GM23338 (cell line): Measurements from ENCODE around the gene PHYH. TPM values are rescaled to one million over a fixed set of nuclear protein-coding genes. Genes with fewer than 3 reads are reported as not detected.

ENCODE experiments used
- ATAC-seq: fragments of 200-7000 bp; cut with Tn5 transposase; 3 replicates; pipeline ENCODE4 v1.9.1; 2020
- DNase-seq: peaks from one replicate; pipeline ENCODE4 v3.0.0-alpha.2; 2015; ENCODE audit warnings: low spot score
- H2AFZ ChIP-seq: fragments of 200-600 bp; sonication (generic); 2 replicates; pipeline ENCODE4 v1.8.0; 2016; ENCODE audit warnings: antibody characterized with exemption, mild to moderate bottlenecking, moderate library complexity
- H3F3A ChIP-seq: fragments of 200-600 bp; sonication (generic); replicated peaks from 2 replicates; pipeline ENCODE4 v1.8.0; 2017; ENCODE audit warnings: antibody characterized with exemption, mixed run types, low read depth
- H3K27ac ChIP-seq: fragments of 200-600 bp; sonication (generic); 2 replicates; pipeline ENCODE4 v1.6.1; 2016; ENCODE audit warnings: low read depth
- H3K27me3 ChIP-seq: fragments of 200-600 bp; sonication (generic); 2 replicates; pipeline ENCODE4 v1.8.0; 2016; ENCODE audit warnings: mild to moderate bottlenecking, mixed run types, moderate library complexity; ENCODE audit not compliant: insufficient read depth
- H3K36me3 ChIP-seq: fragments of 200-600 bp; sonication (generic); 2 replicates; pipeline ENCODE4 v1.8.0; 2016; ENCODE audit warnings: mild to moderate bottlenecking; ENCODE audit not compliant: insufficient read depth
- H3K4me1 ChIP-seq: fragments of 200-600 bp; sonication (generic); 2 replicates; pipeline ENCODE4 v1.8.0; 2016; ENCODE audit warnings: mild to moderate bottlenecking, moderate library complexity; ENCODE audit not compliant: insufficient read depth
- H3K4me2 ChIP-seq: fragments of 200-600 bp; sonication (generic); 2 replicates; pipeline ENCODE4 v1.7.1; 2017; ENCODE audit warnings: mixed run types
- H3K4me3 ChIP-seq: fragments of 200-600 bp; sonication (generic); 2 replicates; pipeline ENCODE4 v1.6.1; 2016; ENCODE audit warnings: mixed run types
- H3K79me2 ChIP-seq: fragments of 200-600 bp; sonication (generic); replicated peaks from 2 replicates; pipeline ENCODE4 v1.8.0; 2017; ENCODE audit warnings: mild to moderate bottlenecking; ENCODE audit not compliant: insufficient read depth
- H3K9me2 ChIP-seq: fragments of 200-600 bp; sonication (generic); 2 replicates; pipeline ENCODE4 v1.8.0; 2017; ENCODE audit not compliant: insufficient read depth
- H4K20me1 ChIP-seq: fragments of 200-600 bp; sonication (generic); replicated peaks from 2 replicates; pipeline ENCODE4 v1.8.0; 2017; ENCODE audit warnings: mild to moderate bottlenecking; ENCODE audit not compliant: insufficient read depth
- H3K27ac Mint-ChIP-seq: 2 replicates; pipeline ENCODE4 v1.8.0; 2020; ENCODE audit warnings: inconsistent platforms, mild to moderate bottlenecking, moderate library complexity, mixed read lengths
- H3K27me3 Mint-ChIP-seq: 3 replicates; pipeline ENCODE4 v1.8.0; 2022; ENCODE audit warnings: low read depth, mild to moderate bottlenecking, moderate library complexity, mixed read lengths, inconsistent platforms; ENCODE audit not compliant: insufficient read depth, poor library complexity
- H3K36me3 Mint-ChIP-seq: 3 replicates; pipeline ENCODE4 v1.8.0; 2021; ENCODE audit warnings: low read depth, mild to moderate bottlenecking, inconsistent platforms, moderate library complexity, mixed read lengths
- H3K4me1 Mint-ChIP-seq: 3 replicates; pipeline ENCODE4 v1.8.0; 2020; ENCODE audit warnings: mild to moderate bottlenecking, inconsistent platforms, mixed read lengths
- H3K4me3 Mint-ChIP-seq: 3 replicates; pipeline ENCODE4 v1.8.0; 2021; ENCODE audit warnings: moderate library complexity, mild to moderate bottlenecking, inconsistent platforms, mixed read lengths
- H3K9me3 Mint-ChIP-seq: 3 replicates; pipeline ENCODE4 v1.8.0; 2020; ENCODE audit warnings: moderate library complexity, mild to moderate bottlenecking, inconsistent platforms, mixed read lengths
- CTCF ChIP-seq, 2 experiments: fragments of 200-600 bp in 1 of 2; sonication (generic) in 1 of 2; conservative IDR thresholded peaks; 2 replicates each; pipeline versions ENCODE4 v1.5.1 to v1.6.1; 2016 to 2017; ENCODE audit warnings: antibody characterized with exemption in 2 of 2, low read depth in 2 of 2, mild to moderate bottlenecking in 2 of 2, moderate library complexity in 1 of 2
- EZH2phosphoT487 ChIP-seq: fragments of 200-600 bp; sonication (generic); IDR thresholded peaks from one replicate; pipeline ENCODE4 v1.8.1; 2018; ENCODE audit warnings: antibody characterized with exemption; ENCODE audit not compliant: unreplicated experiment
- JUNB ChIP-seq: IDR thresholded peaks from one replicate; pipeline ENCODE4 v1.6.1; 2016; ENCODE audit warnings: antibody characterized with exemption; ENCODE audit not compliant: unreplicated experiment
- POLR2AphosphoS5 ChIP-seq: IDR thresholded peaks from 2 replicates; pipeline ENCODE4 v1.6.1; 2016; ENCODE audit warnings: antibody characterized with exemption, low read depth
- STAT1 ChIP-seq: IDR thresholded peaks from one replicate; pipeline ENCODE4 v1.6.1; 2016; ENCODE audit warnings: antibody characterized with exemption; ENCODE audit not compliant: unreplicated experiment
- ZNF114 ChIP-seq: fragments of 250-450 bp; sonication (Bioruptor Pico); IDR thresholded peaks from 2 replicates; pipeline ENCODE4 v1.5.0; 2020; ENCODE audit warnings: mild to moderate bottlenecking, moderate library complexity
- ZNF462 ChIP-seq: fragments of 250-450 bp; sonication (Bioruptor Pico); IDR thresholded peaks from 2 replicates; pipeline ENCODE4 v1.5.0; 2020; ENCODE audit warnings: mild to moderate bottlenecking, moderate library complexity
- polyA plus RNA-seq: library from polyadenylated mRNA; unstranded; fragments of >200 nt; fragmentation: Nextera tagmentation; extraction: Ambion mirVana; gene quantifications from 2 replicates; pipeline ENCODE4 v1.2.1, GENCODE V29; 2016
- total RNA-seq: library from RNA; depleted of rRNA; stranded (reverse); fragments of >200 nt; shearing (Covaris generic); gene quantifications from 2 replicates; pipeline ENCODE4 v1.2.3, GENCODE V29; 2014

The PHYH gene
- total and polyA plus RNA-seq, 2 experiments from 2014 or later: 10.9 to 29.8 TPM

GRCh38 chr10:13311177-13311575 is 11.3 kb upstream of the PHYH start:
- Mint-ChIP-seq H3K9me3 (no peaks in the 10 kb centered on the region), H3K27me3 (peaks cover 17% of the 10 kb centered on the region), H3K27ac (no peak overlapping the region), H3K4me3 (no peak overlapping the region), H3K4me1 (peaks cover 7% of the 10 kb centered on the region), H3K36me3 (peaks cover 4% of the 10 kb centered on the region; the same call in 1 of the 3 replicates)
- no peaks in the 10 kb centered on the region for H4K20me1 ChIP-seq
- H2AFZ ChIP-seq: no peak overlapping the region
- no peaks in the 10 kb centered on the region for H3K9me2 ChIP-seq
- H3K79me2 ChIP-seq: no peaks in the 10 kb centered on the region
- H3K4me3 ChIP-seq: no peak overlapping the region
- TF ChIP-seq ZNF114 (no peak), ZNF462 (CRISPR knock-in tag) (no peak), JUNB (no peak), EZH2phosphoT487 (no peak), STAT1 (no peak), CTCF (conservative IDR thresholded peaks at IDR 0.05; ENCODE audit: low read depth in 2 of 2) (no peak), POLR2AphosphoS5 (no peak)
- H3K36me3 ChIP-seq: no peaks in the 10 kb centered on the region
- peaks cover 17% of the 10 kb centered on the region; the same call in 1 of the 2 replicates for H3F3A ChIP-seq
- H3K4me1 ChIP-seq: no peaks in the 10 kb centered on the region
- H3K27ac ChIP-seq: no peak overlapping the region
- ATAC-seq: no peak
- no peak for DNase-seq
- no peaks in the 10 kb centered on the region for H3K27me3 ChIP-seq
- H3K4me2 ChIP-seq: no peak overlapping the region
